A549 (cell line): ENCODE measurements around the gene BCL11B. TPM values are rescaled to one million over a fixed set of nuclear protein-coding genes. Genes with fewer than 3 reads are reported as not detected.

Experiments
- ATAC-seq, 2 experiments: fragments of 200-7000 bp in 1 of 2; fragments of >200 bp in 1 of 2; cut with Nextera tagmentation in 1 of 2; cut with Tn5 transposase in 1 of 2; 3 replicates each; pipeline versions ENCODE4 v1.8.0 to v1.9.1; 2018 to 2020; ENCODE audit warnings: mild to moderate bottlenecking in 1 of 2, moderate library complexity in 1 of 2
- CTCF ChIA-PET: fragments of 300-600 bp; sonication (Branson Sonifier 250); formaldehyde crosslinking; extraction: SDS; loops from one replicate; lab custom pipeline; 2021; ENCODE audit warnings: antibody characterized with exemption, inconsistent platforms; lab: Yijun Ruan, JAX
- POLR2A ChIA-PET: fragments of 350-600 bp; formaldehyde crosslinking; extraction: SDS; loops from one replicate; lab custom pipeline; 2021; ENCODE audit warnings: antibody characterized with exemption, inconsistent platforms; lab: Yijun Ruan, JAX
- DNase-seq, 2 experiments: peaks; one replicate each; pipeline versions ENCODE4 v3.0.0 to v3.0.0-alpha.2; 2011 to 2016; ENCODE audit warnings: low read depth in 1 of 2, low spot score in 1 of 2
- FAIRE-seq: peaks from 2 replicates; lab custom pipeline; 2011; peaks lifted over from hg19 to GRCh38; lab: Jason Lieb, UNC
- H3K27ac ChIP-seq, 2 experiments: fragments of >200 bp; sonication (Bioruptor Twin); formaldehyde crosslinking; 3 replicates each; pipeline ENCODE4 v1.5.1; 2016 to 2017
- H3K4me1 ChIP-seq: fragments of >200 bp; sonication (Bioruptor Twin); formaldehyde crosslinking; 3 replicates; pipeline ENCODE4 v1.6.1; 2016
- H3K4me2 ChIP-seq: fragments of >200 bp; sonication (Bioruptor Twin); formaldehyde crosslinking; 3 replicates; pipeline ENCODE4 v1.6.1; 2016
- H3K4me3 ChIP-seq: fragments of >200 bp; sonication (Bioruptor Twin); formaldehyde crosslinking; 3 replicates; pipeline ENCODE4 v1.5.1; 2016
- H3K9me3 ChIP-seq: fragments of >200 bp; sonication (Bioruptor Twin); formaldehyde crosslinking; 3 replicates; pipeline ENCODE4 v1.6.1; 2016
- BCL3 ChIP-seq: fragments of >200 bp; sonication (Bioruptor Twin); formaldehyde crosslinking; IDR thresholded peaks from 3 replicates; pipeline ENCODE4 v1.6.1; 2016
- BHLHE40 ChIP-seq: IDR thresholded peaks from 2 replicates; pipeline ENCODE4 v1.6.1; 2012; ENCODE audit warnings: low read depth, low read length, inconsistent platforms
- CBX8 ChIP-seq: fragments of 200-600 bp; sonication (generic); IDR thresholded peaks from 2 replicates; pipeline ENCODE4 v1.6.1; 2016
- CHD2 ChIP-seq: fragments of 150-350 bp; IDR thresholded peaks from 2 replicates; pipeline ENCODE4 v1.6.1; 2014; ENCODE audit warnings: low read length; ENCODE audit not compliant: partially characterized antibody
- CHD4 ChIP-seq: fragments of 200-600 bp; sonication (generic); IDR thresholded peaks from 2 replicates; pipeline ENCODE4 v1.6.1; 2016; ENCODE audit warnings: antibody characterized with exemption, mild to moderate bottlenecking, borderline replicate concordance
- CTCF ChIP-seq: fragments of >200 bp; sonication (Bioruptor Twin); formaldehyde crosslinking; IDR thresholded peaks from 3 replicates; pipeline ENCODE4 v1.5.1; 2016
- EP300 ChIP-seq, 2 experiments: fragments of >200 bp; sonication (Bioruptor Twin); formaldehyde crosslinking; IDR thresholded peaks; 2 replicates in 1 of 2; 3 replicates in 1 of 2; pipeline ENCODE4 v1.6.1; 2016 to 2017
- ESRRA ChIP-seq: fragments of 150-350 bp; IDR thresholded peaks from 2 replicates; pipeline ENCODE4 v1.6.1; 2014; ENCODE audit warnings: mild to moderate bottlenecking, low read length, borderline replicate concordance
- FOSL2 ChIP-seq, 2 experiments: fragments of 450-650 bp in 1 of 2; fragments of >200 bp in 1 of 2; sonication (Bioruptor Twin) in 1 of 2; formaldehyde crosslinking; IDR thresholded peaks; 2 replicates each; pipeline versions ENCODE4 v1.5.0 to v1.6.1; 2016 to 2020; ENCODE audit warnings: mild to moderate bottlenecking in 1 of 2, moderate library complexity in 1 of 2
- GATA3 ChIP-seq: IDR thresholded peaks from 2 replicates; pipeline ENCODE4 v1.6.1; 2012; ENCODE audit warnings: borderline replicate concordance
- HES2 ChIP-seq: fragments of >200 bp; sonication (Bioruptor Twin); formaldehyde crosslinking; IDR thresholded peaks from 2 replicates; pipeline ENCODE4 v1.6.1; 2016
- HEYL ChIP-seq: fragments of 250-450 bp; sonication (Bioruptor Pico); IDR thresholded peaks from 2 replicates; pipeline ENCODE4 v1.8.0; 2021; ENCODE audit warnings: mild to moderate bottlenecking, moderate library complexity
- HMGXB4 ChIP-seq: fragments of 250-450 bp; sonication (Bioruptor Pico); IDR thresholded peaks from 2 replicates; pipeline ENCODE4 v1.5.0; 2021; ENCODE audit warnings: mild to moderate bottlenecking, moderate library complexity, borderline replicate concordance
- HOXB13 ChIP-seq: fragments of 250-450 bp; sonication (Bioruptor Pico); IDR thresholded peaks from 2 replicates; pipeline ENCODE4 v1.5.0; 2020; ENCODE audit warnings: low read depth, mild to moderate bottlenecking, moderate library complexity
- HOXB5 ChIP-seq: fragments of 250-450 bp; sonication (Bioruptor Pico); IDR thresholded peaks from 2 replicates; pipeline ENCODE4 v1.5.0; 2020; ENCODE audit warnings: mild to moderate bottlenecking, moderate library complexity
- KDM5A ChIP-seq: fragments of 200-600 bp; sonication (generic); IDR thresholded peaks from 2 replicates; pipeline ENCODE4 v1.6.1; 2016; ENCODE audit warnings: antibody characterized with exemption, mild to moderate bottlenecking
- MAFK ChIP-seq: fragments of 450-650 bp; IDR thresholded peaks from 2 replicates; pipeline ENCODE4 v1.6.1; 2014; ENCODE audit not compliant: partially characterized antibody
- MAZ ChIP-seq: fragments of 150-350 bp; IDR thresholded peaks from 2 replicates; pipeline ENCODE4 v1.6.1; 2014; ENCODE audit warnings: antibody characterized with exemption, low read depth, low read length, borderline replicate concordance
- NR3C1 ChIP-seq: fragments of >200 bp; sonication (Bioruptor Twin); formaldehyde crosslinking; IDR thresholded peaks from 3 replicates; pipeline ENCODE4 v1.6.1; 2017
- PBX3 ChIP-seq: IDR thresholded peaks from 2 replicates; pipeline ENCODE4 v1.6.1; 2012
- POLR2A ChIP-seq: IDR thresholded peaks from 2 replicates; pipeline ENCODE4 v1.6.1; 2012; ENCODE audit warnings: mild to moderate bottlenecking, low read length
- POLR2AphosphoS2 ChIP-seq: conservative IDR thresholded peaks from 2 replicates; pipeline ENCODE4 v1.6.1; 2012; ENCODE audit warnings: low read length, improper control_type of control experiment, inconsistent platforms
- RAD21 ChIP-seq, 2 experiments: fragments of >200 bp in 1 of 2; sonication (Bioruptor Twin) in 1 of 2; formaldehyde crosslinking in 1 of 2; IDR thresholded peaks in 1 of 2; conservative IDR thresholded peaks in 1 of 2; 2 replicates in 1 of 2; 3 replicates in 1 of 2; pipeline ENCODE4 v1.6.1; 2012 to 2018; ENCODE audit warnings: inconsistent platforms in 1 of 2
- RARB ChIP-seq: fragments of 250-450 bp; sonication (Bioruptor Pico); IDR thresholded peaks from 2 replicates; pipeline ENCODE4 v1.8.0; 2021; ENCODE audit warnings: mild to moderate bottlenecking, moderate library complexity
- RFX5 ChIP-seq: fragments of 450-650 bp; IDR thresholded peaks from 2 replicates; pipeline ENCODE4 v1.7.1; 2014; ENCODE audit warnings: antibody characterized with exemption, mild to moderate bottlenecking, moderate library complexity
- RNF2 ChIP-seq: fragments of 200-600 bp; sonication (generic); IDR thresholded peaks from 2 replicates; pipeline ENCODE4 v1.6.1; 2016; ENCODE audit warnings: low read depth, mild to moderate bottlenecking, antibody characterized with exemption, moderate library complexity, borderline replicate concordance
- TFCP2L1 ChIP-seq: fragments of 250-450 bp; sonication (Bioruptor Pico); IDR thresholded peaks from 2 replicates; pipeline ENCODE4 v1.5.0; 2021; ENCODE audit warnings: mild to moderate bottlenecking
- TP53 ChIP-seq: fragments of 250-450 bp; sonication (Bioruptor Pico); IDR thresholded peaks from 2 replicates; pipeline ENCODE4 v1.5.0; 2021; ENCODE audit warnings: mild to moderate bottlenecking, moderate library complexity
- WGBS: methylation state at CpG from one replicate; pipeline ENCODE4 v1.1.6; 2017; ENCODE audit errors: missing lambda C conversion rate; 5-methylcytosine and 5-hydroxymethylcytosine counted together
- polyA plus RNA-seq, 4 experiments: library from polyadenylated mRNA; depleted of rRNA in 3 of 4; stranded (reverse); fragments of >200 nt; fragmentation: RNase III in 1 of 4; extraction: RNeasy Plus Mini Kit Qiagen cat#74134 plus additional on column Dnase treatment in 1 of 4; gene quantifications; 2 replicates in 3 of 4; 3 replicates in 1 of 4; pipeline ENCODE4 v1.2.3, GENCODE V29; 2011 to 2017

Gene BCL11B
- polyA plus RNA-seq, 2 of the 4 experiments (the other 2 are of a cell fraction) = 0.43 to 0.49 TPM

- TF ChIP-seq HMGXB4 = no peak
Measured at GRCh38 chr14:99211410-99211809, 60.6 kb downstream of the BCL11B start (continued).

- Histone ChIP-seq H3K9me3 (no peaks in the 10 kb centered on the region), H3K4me2 (no peak overlapping the region), H3K4me1 (no peaks in the 10 kb centered on the region), H3K27ac (no peak overlapping the region), H3K4me3 (no peak overlapping the region)
- CTCF ChIA-PET = no interaction called here
- no peak for DNase-seq
- TF ChIP-seq POLR2A = no peak
- no peak for TF ChIP-seq BHLHE40
- no peak for TF ChIP-seq PBX3
- no peak for TF ChIP-seq RFX5
- no peak for TF ChIP-seq EP300 (IDR thresholded peaks at IDR 0.05)
- no peak for TF ChIP-seq RNF2
- TF ChIP-seq FOSL2 (IDR thresholded peaks at IDR 0.05) = no peak
- no peak for TF ChIP-seq FOSL2 (CRISPR knock-in tag; IDR thresholded peaks at IDR 0.05)
- TF ChIP-seq CBX8 = no peak
- no peak for TF ChIP-seq CTCF
- 56% methylated on average over 6 of the region's 8 CpGs for WGBS
- ATAC-seq = no peak
- no peak for FAIRE-seq
- POLR2A ChIA-PET = no interaction called here
Measured at GRCh38 chr14:99210333-99210732, 61.7 kb downstream of the BCL11B start.

- no peak for FAIRE-seq
Measured at GRCh38 chr14:99209409-99209808, 62.6 kb downstream of the BCL11B start.

GRCh38 chr14:99208318-99208717 lies 63.7 kb downstream of the BCL11B start:
- no peaks in the 10 kb centered on the region for H3K9me3 ChIP-seq
- ATAC-seq = no peak
- no peaks in the 10 kb centered on the region for H3K4me1 ChIP-seq
- 71% methylated on average over 8 of the region's 9 CpGs for WGBS
- CTCF ChIA-PET = interaction anchor here (1.1 to 1.4 kb wide), 3 partner anchors 8 to 59 kb away, joined by 3 to 4 read pairs (median 4); no protein-coding TSS in a partner anchor
- POLR2A ChIA-PET = no interaction called here
- H3K4me2 ChIP-seq = no peak overlapping the region
- no peak overlapping the region for H3K27ac ChIP-seq
- no peak for FAIRE-seq
- no peak for DNase-seq
- H3K4me3 ChIP-seq = no peak overlapping the region
- TF ChIP-seq RAD21 (conservative IDR thresholded peaks at IDR 0.05 in 1 of 2, IDR thresholded peaks at IDR 0.05 in 1 of 2) = no peak
- TF ChIP-seq BCL3 = no peak
- TF ChIP-seq HEYL = no peak
- no peak for TF ChIP-seq TFCP2L1 (CRISPR knock-in tag)
- no peak for TF ChIP-seq HOXB13
- TF ChIP-seq MAFK = no peak
- TF ChIP-seq CHD2 = no peak
- no peak for TF ChIP-seq HES2
- no peak for TF ChIP-seq NR3C1
- TF ChIP-seq HOXB5 (CRISPR knock-in tag) = no peak
- TF ChIP-seq GATA3 = no peak
- no peak for TF ChIP-seq BHLHE40
- no peak for TF ChIP-seq PBX3
- TF ChIP-seq TP53 (CRISPR knock-in tag) = no peak
- no peak for TF ChIP-seq CHD4

More at GRCh38 chr14:99209409-99209808, 62.6 kb downstream of the BCL11B start:
- no peaks in the 10 kb centered on the region for H3K9me3 ChIP-seq
- DNase-seq (no peak), ATAC-seq (no peak)
- 56% methylated on average over 4 of the region's 7 CpGs for WGBS
- TF ChIP-seq ESRRA (no peak), KDM5A (no peak), RARB (CRISPR knock-in tag) (no peak), HOXB5 (CRISPR knock-in tag) (no peak), POLR2AphosphoS2 (no peak), CBX8 (no peak), MAZ (no peak)
- no peaks in the 10 kb centered on the region for H3K4me1 ChIP-seq
- H3K4me2 ChIP-seq = no peak overlapping the region
- ChIA-PET CTCF (interaction anchor here (1.3 to 1.4 kb wide), 2 partner anchors 9 to 12 kb away, joined by 4 read pairs; no protein-coding TSS in a partner anchor), POLR2A (no interaction called here)
- H3K4me3 ChIP-seq = no peak overlapping the region
- H3K27ac ChIP-seq = no peak overlapping the region
